ENCODE data around the gene DNM3. TPM values are rescaled to one million over a fixed set of nuclear protein-coding genes. Genes with fewer than 3 reads are reported as not detected.

The DNM3 gene
- total and polyA plus RNA-seq, 2 experiments from 2014 or later, result 5.2 to 12.2 TPM

- TF ChIP-seq REST (IDR thresholded peaks at IDR 0.05; ENCODE audit: unreplicated experiment), result no peak
Measured at GRCh38 chr1:172320733-172321132, 479.4 kb downstream of the DNM3 start (continued).

- H3F3A ChIP-seq (replicated peaks; ENCODE audit: low read depth), result no peaks in the 10 kb centered on the region
- H2AFZ ChIP-seq, result no peak overlapping the region
- no peaks in the 10 kb centered on the region for H3K36me3 ChIP-seq (ENCODE audit: insufficient read depth)
- Mint-ChIP-seq H3K27me3 (ENCODE audit: insufficient read depth, low read depth, poor library complexity) (peaks cover 2% of the 10 kb centered on the region), H3K4me3 (no peak overlapping the region), H3K9me3 (no peaks in the 10 kb centered on the region), H3K27ac (no peak overlapping the region), H3K4me1 (no peaks in the 10 kb centered on the region; the same call in 2 of the 3 replicates), H3K36me3 (ENCODE audit: low read depth) (no peaks in the 10 kb centered on the region)
- DNase-seq (ENCODE audit: low spot score), result no peak
- H3K4me1 ChIP-seq (ENCODE audit: insufficient read depth), result no peaks in the 10 kb centered on the region
- H3K9me2 ChIP-seq (ENCODE audit: insufficient read depth), result no peaks in the 10 kb centered on the region
- no peaks in the 10 kb centered on the region for H4K20me1 ChIP-seq (replicated peaks; ENCODE audit: insufficient read depth)
- ATAC-seq, result no peak
- no peak overlapping the region for H3K4me2 ChIP-seq
- H3K27ac ChIP-seq (ENCODE audit: low read depth), result 0 out of 2 replicates have a peak overlapping the region, but pooled peaks have one; percentile 48
- no peak overlapping the region for H3K4me3 ChIP-seq
- H3K79me2 ChIP-seq (replicated peaks; ENCODE audit: insufficient read depth), result no peaks in the 10 kb centered on the region
- H3K27me3 ChIP-seq (ENCODE audit: insufficient read depth), result no peaks in the 10 kb centered on the region
- TF ChIP-seq ZNF114 (CRISPR knock-in tag; IDR thresholded peaks at IDR 0.05), result no peak
- no peak for TF ChIP-seq ZNF462 (CRISPR knock-in tag; IDR thresholded peaks at IDR 0.05)
- no peak for TF ChIP-seq ZNF331 (CRISPR knock-in tag; IDR thresholded peaks at IDR 0.05; ENCODE audit: low read depth)
- TF ChIP-seq EZH2phosphoT487 (IDR thresholded peaks at IDR 0.05; ENCODE audit: unreplicated experiment), result no peak
- no peak for TF ChIP-seq JUNB (IDR thresholded peaks at IDR 0.05; ENCODE audit: unreplicated experiment)
- TF ChIP-seq ETS1 (IDR thresholded peaks at IDR 0.05), result no peak
- TF ChIP-seq POLR2AphosphoS5 (IDR thresholded peaks at IDR 0.05; ENCODE audit: low read depth), result no peak
- TF ChIP-seq CREB1 (CRISPR knock-in tag; IDR thresholded peaks at IDR 0.05; ENCODE audit: low read depth), result no peak
- no peak for TF ChIP-seq NANOG (IDR thresholded peaks at IDR 0.05; ENCODE audit: borderline replicate concordance)
- TF ChIP-seq REST (IDR thresholded peaks at IDR 0.05; ENCODE audit: unreplicated experiment), result no peak
Measured at GRCh38 chr1:172321451-172321850, 480.2 kb downstream of the DNM3 start.
